WTC11 (cell line): ENCODE measurements around the gene ARAF. TPM values are rescaled to one million over a fixed set of nuclear protein-coding genes. Genes with fewer than 3 reads are reported as not detected.

Experiments used
- ATAC-seq: fragments of 200-7000 bp; cut with Tn5 transposase; 2 replicates; pipeline ENCODE4 v1.10.0; 2021; ENCODE audit warnings: mild to moderate bottlenecking, moderate library complexity
- CTCF ChIA-PET: fragments of 300-600 bp; sonication (Branson Sonifier 250); formaldehyde crosslinking; loops from one replicate; lab custom pipeline; 2021; ENCODE audit warnings: antibody characterized with exemption; lab: Charles Lee
- POLR2A ChIA-PET: fragments of 350-600 bp; sonication (Branson Sonifier 250); formaldehyde crosslinking; loops from one replicate; lab custom pipeline; 2021; ENCODE audit warnings: antibody characterized with exemption; lab: Charles Lee
- DNase-seq: peaks from one replicate; pipeline ENCODE4 v3.0.0; 2021; ENCODE audit warnings: low spot score
- H3K27ac Mint-ChIP-seq: 2 replicates; pipeline ENCODE4 v1.8.0; 2021; ENCODE audit warnings: mixed read lengths
- H3K27me3 Mint-ChIP-seq: 2 replicates; pipeline ENCODE4 v1.8.0; 2021; ENCODE audit warnings: low read depth, mild to moderate bottlenecking, moderate library complexity, mixed read lengths
- H3K36me3 Mint-ChIP-seq: 2 replicates; pipeline ENCODE4 v1.8.0; 2021; ENCODE audit warnings: mixed read lengths
- H3K4me1 Mint-ChIP-seq: 2 replicates; pipeline ENCODE4 v1.8.0; 2022; ENCODE audit warnings: mixed read lengths
- H3K4me3 Mint-ChIP-seq: 2 replicates; pipeline ENCODE4 v1.8.0; 2021; ENCODE audit warnings: mild to moderate bottlenecking, moderate library complexity, mixed read lengths
- H3K9me3 Mint-ChIP-seq: 2 replicates; pipeline ENCODE4 v1.8.0; 2021; ENCODE audit warnings: mixed read lengths
- GTF2I ChIP-seq: fragments of 250-450 bp; sonication (Bioruptor Pico); conservative IDR thresholded peaks from 2 replicates; pipeline ENCODE4 v1.4.0; 2021; ENCODE audit warnings: mild to moderate bottlenecking
- JUN ChIP-seq: sonication (generic); formaldehyde crosslinking; IDR thresholded peaks from 2 replicates; pipeline ENCODE4 v1.8.0; 2023; ENCODE audit warnings: mild to moderate bottlenecking, missing genetic modification reagents
- MXD4 ChIP-seq: fragments of 250-450 bp; sonication (Bioruptor Pico); IDR thresholded peaks from 2 replicates; pipeline ENCODE4 v1.8.0; 2021; ENCODE audit warnings: mild to moderate bottlenecking, moderate library complexity, borderline replicate concordance
- NR2C2 ChIP-seq: sonication (generic); formaldehyde crosslinking; IDR thresholded peaks from 2 replicates; pipeline ENCODE4 v1.8.0; 2022; ENCODE audit warnings: mild to moderate bottlenecking, missing genetic modification reagents
- SP1 ChIP-seq: sonication (generic); formaldehyde crosslinking; conservative IDR thresholded peaks from 2 replicates; pipeline ENCODE4 v1.8.1; 2022; ENCODE audit warnings: missing genetic modification reagents
- ZNF232 ChIP-seq: sonication (generic); formaldehyde crosslinking; IDR thresholded peaks from 2 replicates; pipeline ENCODE4 v1.8.0; 2022; ENCODE audit warnings: mild to moderate bottlenecking, missing genetic modification reagents
- total RNA-seq: library from RNA; stranded (reverse); gene quantifications from 3 replicates; pipeline ENCODE4 v1.2.3, GENCODE V29; 2021
- TF ChIP-seq, protein P1 (sequence below): sonication (generic); formaldehyde crosslinking; conservative IDR thresholded peaks from 2 replicates; pipeline ENCODE4 v1.8.1; 2023; ENCODE audit warnings: mild to moderate bottlenecking, low read depth, missing genetic modification reagents, moderate library complexity
- TF ChIP-seq, protein P2 (sequence below): sonication (generic); formaldehyde crosslinking; IDR thresholded peaks from 2 replicates; pipeline ENCODE4 v1.8.1; 2022; ENCODE audit warnings: mild to moderate bottlenecking, moderate library complexity, missing genetic modification reagents
- TF ChIP-seq, protein P3 (sequence below): sonication (generic); formaldehyde crosslinking; IDR thresholded peaks from 2 replicates; pipeline ENCODE4 v1.8.0; 2022; ENCODE audit warnings: mild to moderate bottlenecking, missing genetic modification reagents
- TF ChIP-seq, protein P4 (sequence below): fragments of 250-450 bp; sonication (Bioruptor Pico); conservative IDR thresholded peaks from 2 replicates; pipeline ENCODE4 v1.9.0; 2021; ENCODE audit warnings: mild to moderate bottlenecking
- TF ChIP-seq, protein P5 (sequence below): fragments of 250-450 bp; sonication (Bioruptor Pico); IDR thresholded peaks from 2 replicates; pipeline ENCODE4 v1.9.0; 2021; ENCODE audit warnings: moderate library complexity, mild to moderate bottlenecking, inconsistent platforms, borderline replicate concordance
- TF ChIP-seq, protein P6 (sequence below): sonication (generic); formaldehyde crosslinking; IDR thresholded peaks from 2 replicates; pipeline ENCODE4 v1.8.0; 2022; ENCODE audit warnings: missing genetic modification reagents

Gene ARAF
- total RNA-seq, 1 experiment from 2014 or later, result 55.1 TPM

DNA sequence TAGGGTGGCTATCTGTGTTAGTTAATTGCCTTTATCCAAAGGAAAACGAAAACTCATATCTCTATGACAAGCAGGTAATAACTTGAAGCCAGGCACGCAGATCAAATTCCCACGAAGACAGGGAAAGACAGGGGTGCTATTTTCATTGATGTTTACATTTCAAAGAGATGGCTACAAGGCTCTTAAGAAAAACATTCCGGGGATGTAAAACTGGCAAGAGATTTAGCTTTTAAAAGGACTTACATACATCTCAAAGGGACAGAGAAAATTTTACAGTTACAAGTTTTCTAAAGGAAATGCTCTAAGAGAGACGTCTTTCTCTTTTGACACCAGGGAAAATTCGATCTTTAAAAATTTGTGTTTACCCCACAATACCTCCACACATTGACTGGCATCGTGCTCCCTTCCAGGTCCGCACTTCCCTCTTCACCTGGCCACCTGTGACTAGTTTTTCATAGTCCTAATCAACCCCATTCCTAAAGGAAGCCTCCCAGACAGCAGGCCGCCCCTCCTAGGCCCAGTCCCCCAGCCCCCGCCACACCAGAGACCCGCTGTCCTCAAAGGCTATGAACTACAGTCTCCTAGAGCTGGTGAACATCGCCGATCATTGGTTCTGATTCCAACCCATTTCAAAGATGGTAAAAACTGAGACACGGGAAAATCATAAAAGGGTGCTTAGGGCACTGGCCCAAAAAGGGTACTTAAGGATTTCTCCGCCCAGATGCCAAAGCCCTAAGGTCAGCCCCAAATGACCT, 649 bp upstream of the ARAF start:
- TF ChIP-seq ZNF232 (CRISPR knock-in tag) (no peak), GTF2I (CRISPR knock-in tag) (peak; percentile 38; the same call in 1 of the 2 replicates)
- TF ChIP-seq, all 79 proteins: peak for 1
- no peak for DNase-seq
- H3K4me3 Mint-ChIP-seq, result peak overlapping the region; percentile 88
- no peaks in the 10 kb centered on the region for H3K27me3 Mint-ChIP-seq
- ChIA-PET POLR2A (no interaction called here), CTCF (no interaction called here)
- ATAC-seq, result 0 out of 2 replicates have a peak, but pooled peaks have one; percentile 1
- H3K36me3 Mint-ChIP-seq, result peaks cover 17% of the 10 kb centered on the region
- H3K27ac Mint-ChIP-seq, result peak overlapping the region; percentile 93
- no peaks in the 10 kb centered on the region for H3K9me3 Mint-ChIP-seq
- H3K4me1 Mint-ChIP-seq, result peaks cover 23% of the 10 kb centered on the region

DNA sequence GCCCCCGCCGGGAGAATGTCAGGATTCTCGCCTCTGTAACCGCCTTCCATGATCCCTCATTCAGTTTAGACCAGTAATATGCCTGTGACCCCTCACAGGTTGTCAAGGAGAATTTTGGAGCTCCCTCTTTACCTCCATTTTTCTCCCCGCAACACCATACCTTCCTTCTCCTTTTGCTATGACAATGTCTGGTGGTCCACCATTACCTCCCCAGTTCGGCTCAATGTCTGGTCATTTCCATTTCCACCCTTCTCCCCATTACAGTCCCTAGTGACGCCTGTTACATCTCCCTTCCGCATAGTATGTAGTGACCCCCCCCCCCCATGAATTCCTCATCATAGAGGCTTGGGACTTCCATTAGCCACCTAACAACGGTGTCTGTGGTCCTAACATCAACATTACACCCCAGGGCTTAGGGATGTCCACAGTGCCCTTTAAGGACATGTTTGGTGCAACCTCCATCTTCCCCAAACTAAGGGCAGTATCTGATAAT, 700 bp downstream of the ARAF start:
- ATAC-seq, result no peak
- ChIA-PET CTCF (interaction anchor here (0.6 to 1.5 kb wide), 9 partner anchors 13 to 1551 kb away, joined by 3 to 6 read pairs (median 3); no protein-coding TSS in a partner anchor), POLR2A (interaction anchor here (0.7 kb wide), 1 partner anchor 245 kb away, joined by 5 read pairs; no protein-coding TSS in a partner anchor)

More for the DNA sequence above, 700 bp downstream of the ARAF start:
- DNase-seq, result no peak
- H3K4me1 Mint-ChIP-seq, result peaks cover 16% of the 10 kb centered on the region
- TF ChIP-seq, protein P1, sequence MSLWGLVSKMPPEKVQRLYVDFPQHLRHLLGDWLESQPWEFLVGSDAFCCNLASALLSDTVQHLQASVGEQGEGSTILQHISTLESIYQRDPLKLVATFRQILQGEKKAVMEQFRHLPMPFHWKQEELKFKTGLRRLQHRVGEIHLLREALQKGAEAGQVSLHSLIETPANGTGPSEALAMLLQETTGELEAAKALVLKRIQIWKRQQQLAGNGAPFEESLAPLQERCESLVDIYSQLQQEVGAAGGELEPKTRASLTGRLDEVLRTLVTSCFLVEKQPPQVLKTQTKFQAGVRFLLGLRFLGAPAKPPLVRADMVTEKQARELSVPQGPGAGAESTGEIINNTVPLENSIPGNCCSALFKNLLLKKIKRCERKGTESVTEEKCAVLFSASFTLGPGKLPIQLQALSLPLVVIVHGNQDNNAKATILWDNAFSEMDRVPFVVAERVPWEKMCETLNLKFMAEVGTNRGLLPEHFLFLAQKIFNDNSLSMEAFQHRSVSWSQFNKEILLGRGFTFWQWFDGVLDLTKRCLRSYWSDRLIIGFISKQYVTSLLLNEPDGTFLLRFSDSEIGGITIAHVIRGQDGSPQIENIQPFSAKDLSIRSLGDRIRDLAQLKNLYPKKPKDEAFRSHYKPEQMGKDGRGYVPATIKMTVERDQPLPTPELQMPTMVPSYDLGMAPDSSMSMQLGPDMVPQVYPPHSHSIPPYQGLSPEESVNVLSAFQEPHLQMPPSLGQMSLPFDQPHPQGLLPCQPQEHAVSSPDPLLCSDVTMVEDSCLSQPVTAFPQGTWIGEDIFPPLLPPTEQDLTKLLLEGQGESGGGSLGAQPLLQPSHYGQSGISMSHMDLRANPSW (CRISPR knock-in tag), result no peak
- TF ChIP-seq, protein P2, sequence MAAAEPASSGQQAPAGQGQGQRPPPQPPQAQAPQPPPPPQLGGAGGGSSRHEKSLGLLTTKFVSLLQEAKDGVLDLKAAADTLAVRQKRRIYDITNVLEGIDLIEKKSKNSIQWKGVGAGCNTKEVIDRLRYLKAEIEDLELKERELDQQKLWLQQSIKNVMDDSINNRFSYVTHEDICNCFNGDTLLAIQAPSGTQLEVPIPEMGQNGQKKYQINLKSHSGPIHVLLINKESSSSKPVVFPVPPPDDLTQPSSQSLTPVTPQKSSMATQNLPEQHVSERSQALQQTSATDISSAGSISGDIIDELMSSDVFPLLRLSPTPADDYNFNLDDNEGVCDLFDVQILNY (CRISPR knock-in tag), result no peak
- TF ChIP-seq NR2C2 (CRISPR knock-in tag) (no peak), ZNF232 (CRISPR knock-in tag) (no peak), SP1 (CRISPR knock-in tag) (no peak), JUN (CRISPR knock-in tag) (no peak), MXD4 (CRISPR knock-in tag) (no peak)
- TF ChIP-seq, protein P3, sequence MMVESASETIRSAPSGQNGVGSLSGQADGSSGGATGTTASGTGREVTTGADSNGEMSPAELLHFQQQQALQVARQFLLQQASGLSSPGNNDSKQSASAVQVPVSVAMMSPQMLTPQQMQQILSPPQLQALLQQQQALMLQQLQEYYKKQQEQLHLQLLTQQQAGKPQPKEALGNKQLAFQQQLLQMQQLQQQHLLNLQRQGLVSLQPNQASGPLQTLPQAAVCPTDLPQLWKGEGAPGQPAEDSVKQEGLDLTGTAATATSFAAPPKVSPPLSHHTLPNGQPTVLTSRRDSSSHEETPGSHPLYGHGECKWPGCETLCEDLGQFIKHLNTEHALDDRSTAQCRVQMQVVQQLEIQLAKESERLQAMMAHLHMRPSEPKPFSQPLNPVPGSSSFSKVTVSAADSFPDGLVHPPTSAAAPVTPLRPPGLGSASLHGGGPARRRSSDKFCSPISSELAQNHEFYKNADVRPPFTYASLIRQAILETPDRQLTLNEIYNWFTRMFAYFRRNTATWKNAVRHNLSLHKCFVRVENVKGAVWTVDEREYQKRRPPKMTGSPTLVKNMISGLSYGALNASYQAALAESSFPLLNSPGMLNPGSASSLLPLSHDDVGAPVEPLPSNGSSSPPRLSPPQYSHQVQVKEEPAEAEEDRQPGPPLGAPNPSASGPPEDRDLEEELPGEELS (CRISPR knock-in tag), result no peak
- TF ChIP-seq, protein P4, sequence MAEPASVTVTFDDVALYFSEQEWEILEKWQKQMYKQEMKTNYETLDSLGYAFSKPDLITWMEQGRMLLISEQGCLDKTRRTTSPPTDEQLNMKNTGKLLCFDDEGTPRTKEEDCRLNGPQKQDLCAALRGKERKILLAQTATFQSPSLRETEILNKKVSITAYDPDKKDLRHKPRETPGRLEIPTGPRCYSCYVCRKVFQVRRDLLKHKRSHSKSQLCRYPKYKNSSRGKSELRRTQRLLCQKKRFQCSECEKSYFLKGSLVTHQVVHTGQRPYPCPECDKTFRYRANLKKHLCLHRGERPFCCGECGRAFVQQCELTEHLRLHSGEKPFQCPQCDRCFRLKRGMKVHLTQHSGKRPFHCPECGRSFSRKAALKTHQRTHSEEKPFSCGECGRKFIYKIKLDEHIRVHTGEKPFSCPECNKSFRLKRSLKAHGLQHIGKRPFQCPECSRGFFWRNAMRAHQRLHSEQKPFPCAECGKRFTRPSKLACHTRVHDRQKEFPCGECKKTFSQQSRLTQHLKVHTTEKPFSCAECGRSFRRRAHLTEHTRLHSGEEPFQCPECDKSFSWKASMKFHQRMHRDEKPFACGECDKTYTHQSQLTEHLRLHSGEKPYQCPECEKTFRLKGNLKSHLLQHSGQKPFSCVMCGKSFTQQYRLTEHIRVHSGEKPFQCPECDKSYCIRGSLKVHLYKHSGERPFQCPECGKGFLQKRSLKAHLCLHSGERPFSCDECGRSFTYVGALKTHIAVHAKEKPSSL (CRISPR knock-in tag), result no peak
- TF ChIP-seq, protein P5, sequence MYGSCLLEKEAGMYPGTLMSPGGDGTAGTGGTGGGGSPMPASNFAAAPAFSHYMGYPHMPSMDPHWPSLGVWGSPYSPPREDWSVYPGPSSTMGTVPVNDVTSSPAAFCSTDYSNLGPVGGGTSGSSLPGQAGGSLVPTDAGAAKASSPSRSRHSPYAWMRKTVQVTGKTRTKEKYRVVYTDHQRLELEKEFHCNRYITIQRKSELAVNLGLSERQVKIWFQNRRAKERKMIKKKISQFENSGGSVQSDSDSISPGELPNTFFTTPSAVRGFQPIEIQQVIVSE (CRISPR knock-in tag), result no peak
- TF ChIP-seq, protein P6, sequence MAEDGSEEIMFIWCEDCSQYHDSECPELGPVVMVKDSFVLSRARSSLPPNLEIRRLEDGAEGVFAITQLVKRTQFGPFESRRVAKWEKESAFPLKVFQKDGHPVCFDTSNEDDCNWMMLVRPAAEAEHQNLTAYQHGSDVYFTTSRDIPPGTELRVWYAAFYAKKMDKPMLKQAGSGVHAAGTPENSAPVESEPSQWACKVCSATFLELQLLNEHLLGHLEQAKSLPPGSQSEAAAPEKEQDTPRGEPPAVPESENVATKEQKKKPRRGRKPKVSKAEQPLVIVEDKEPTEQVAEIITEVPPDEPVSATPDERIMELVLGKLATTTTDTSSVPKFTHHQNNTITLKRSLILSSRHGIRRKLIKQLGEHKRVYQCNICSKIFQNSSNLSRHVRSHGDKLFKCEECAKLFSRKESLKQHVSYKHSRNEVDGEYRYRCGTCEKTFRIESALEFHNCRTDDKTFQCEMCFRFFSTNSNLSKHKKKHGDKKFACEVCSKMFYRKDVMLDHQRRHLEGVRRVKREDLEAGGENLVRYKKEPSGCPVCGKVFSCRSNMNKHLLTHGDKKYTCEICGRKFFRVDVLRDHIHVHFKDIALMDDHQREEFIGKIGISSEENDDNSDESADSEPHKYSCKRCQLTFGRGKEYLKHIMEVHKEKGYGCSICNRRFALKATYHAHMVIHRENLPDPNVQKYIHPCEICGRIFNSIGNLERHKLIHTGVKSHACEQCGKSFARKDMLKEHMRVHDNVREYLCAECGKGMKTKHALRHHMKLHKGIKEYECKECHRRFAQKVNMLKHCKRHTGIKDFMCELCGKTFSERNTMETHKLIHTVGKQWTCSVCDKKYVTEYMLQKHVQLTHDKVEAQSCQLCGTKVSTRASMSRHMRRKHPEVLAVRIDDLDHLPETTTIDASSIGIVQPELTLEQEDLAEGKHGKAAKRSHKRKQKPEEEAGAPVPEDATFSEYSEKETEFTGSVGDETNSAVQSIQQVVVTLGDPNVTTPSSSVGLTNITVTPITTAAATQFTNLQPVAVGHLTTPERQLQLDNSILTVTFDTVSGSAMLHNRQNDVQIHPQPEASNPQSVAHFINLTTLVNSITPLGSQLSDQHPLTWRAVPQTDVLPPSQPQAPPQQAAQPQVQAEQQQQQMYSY, result no peak
- H3K36me3 Mint-ChIP-seq, result peaks cover 20% of the 10 kb centered on the region
- no peaks in the 10 kb centered on the region for H3K27me3 Mint-ChIP-seq
- H3K4me3 Mint-ChIP-seq, result peak overlapping the region; percentile 88
- H3K9me3 Mint-ChIP-seq, result no peaks in the 10 kb centered on the region
- H3K27ac Mint-ChIP-seq, result peak overlapping the region; percentile 93
